HuH-7.5 (cell line): ENCODE results near the gene TBX1.

ENCODE experiments used
- DNase-seq: peaks from one replicate; pipeline ENCODE4 v3.0.0; 2011; ENCODE audit warnings: low spot score

TBX1 gene

GRCh38 chr22:19815093-19815822, 54.7 kb downstream of the TBX1 start:
- no peak for DNase-seq

GRCh38 chr22:19815823-19816290, 55.3 kb downstream of the TBX1 start:
- DNase-seq: no peak

GRCh38 chr22:19816372-19817119, 56.0 kb downstream of the TBX1 start:
- DNase-seq: no peak
